IgD-negative memory B cell (primary cell): Measurements from ENCODE around the gene SBNO2. TPM values are rescaled to one million over a fixed set of nuclear protein-coding genes. Genes with fewer than 3 reads are reported as not detected.
"Not testable (repeated sequence)": the region's sequence is repeated elsewhere in the genome, so short reads cannot be mapped to it uniquely, and the experiment has no call there.

Experiments used
- H3K27ac Mint-ChIP-seq, 3 donors: one replicate each; pipeline ENCODE4 v1.8.0; 2020 to 2022; ENCODE audit warnings: mild to moderate bottlenecking in 3 of 3, mixed read lengths in 3 of 3, moderate library complexity in 1 of 3
- H3K27me3 Mint-ChIP-seq: one replicate; pipeline ENCODE4 v1.8.0; 2021; ENCODE audit warnings: mixed read lengths
- H3K36me3 Mint-ChIP-seq: one replicate; pipeline ENCODE4 v1.8.0; 2020; ENCODE audit warnings: mild to moderate bottlenecking, mixed read lengths
- H3K4me1 Mint-ChIP-seq, 3 donors: one replicate each; pipeline ENCODE4 v1.8.0; 2020 to 2022; ENCODE audit warnings: mixed read lengths in 3 of 3, mild to moderate bottlenecking in 1 of 3
- H3K4me3 Mint-ChIP-seq, 4 donors: one replicate each; pipeline ENCODE4 v1.8.0; 2020 to 2022; ENCODE audit warnings: mild to moderate bottlenecking in 4 of 4, mixed read lengths in 4 of 4, moderate library complexity in 3 of 4
- H3K9me3 Mint-ChIP-seq, 3 donors: one replicate each; pipeline ENCODE4 v1.8.0; 2020 to 2021; ENCODE audit warnings: mixed read lengths in 3 of 3, mild to moderate bottlenecking in 1 of 3
- polyA plus RNA-seq: library from polyadenylated mRNA; unstranded; fragments of 300-500 nt; fragmentation: Illumina TruSeq; gene quantifications from one replicate; pipeline ENCODE4 v1.2.3, GENCODE V29; 2021

The SBNO2 gene
- polyA plus RNA-seq, 1 donor from 2014 or later: 2.1 TPM

- Mint-ChIP-seq H3K9me3 (no peaks in the 10 kb centered on the region), H3K36me3 (peaks cover 2% of the 10 kb centered on the region), H3K27ac (no peak overlapping the region), H3K4me1 (no peaks in the 10 kb centered on the region), H3K4me3 (no peak overlapping the region), H3K27me3 (no peaks in the 10 kb centered on the region)
Observed at GRCh38 chr19:1119475-1120217, 54.4 kb downstream of the SBNO2 start.

GRCh38 chr19:1118999-1119398 is 55.1 kb downstream of the SBNO2 start:
- H3K4me3 Mint-ChIP-seq: no peak overlapping the region
- H3K9me3 Mint-ChIP-seq: no peaks in the 10 kb centered on the region
- no peaks in the 10 kb centered on the region for H3K27me3 Mint-ChIP-seq
- H3K27ac Mint-ChIP-seq: no peak overlapping the region
- peaks cover 2% of the 10 kb centered on the region for H3K36me3 Mint-ChIP-seq
- no peaks in the 10 kb centered on the region for H3K4me1 Mint-ChIP-seq

- no peaks in the 10 kb centered on the region for H3K4me1 Mint-ChIP-seq
- H3K27ac Mint-ChIP-seq: peak overlapping the region in 1 of 3 donors; percentile 35
- H3K36me3 Mint-ChIP-seq: no peaks in the 10 kb centered on the region
- no peaks in the 10 kb centered on the region for H3K9me3 Mint-ChIP-seq
- no peaks in the 10 kb centered on the region for H3K27me3 Mint-ChIP-seq
- no peak overlapping the region for H3K4me3 Mint-ChIP-seq
Observed at GRCh38 chr19:1117654-1118053, 56.4 kb downstream of the SBNO2 start.

GRCh38 chr19:1116726-1117581 is 57.1 kb downstream of the SBNO2 start:
- H3K36me3 Mint-ChIP-seq: no peaks in the 10 kb centered on the region
- no peaks in the 10 kb centered on the region for H3K27me3 Mint-ChIP-seq
- no peak overlapping the region for H3K4me3 Mint-ChIP-seq
- peak overlapping the region in 1 of 3 donors; percentile 35 for H3K27ac Mint-ChIP-seq
- no peaks in the 10 kb centered on the region for H3K4me1 Mint-ChIP-seq
- H3K9me3 Mint-ChIP-seq: no peaks in the 10 kb centered on the region

GRCh38 chr19:1115646-1116420 is 58.2 kb downstream of the SBNO2 start:
- Mint-ChIP-seq H3K27me3 (no peaks in the 10 kb centered on the region), H3K9me3 (no peaks in the 10 kb centered on the region), H3K36me3 (no peaks in the 10 kb centered on the region), H3K4me3 (no peak overlapping the region), H3K27ac (no peak overlapping the region), H3K4me1 (no peaks in the 10 kb centered on the region)

GRCh38 chr19:1114728-1115127 is 59.3 kb downstream of the SBNO2 start:
- not testable (repeated sequence) for H3K4me3 Mint-ChIP-seq, H3K36me3 Mint-ChIP-seq, H3K9me3 Mint-ChIP-seq, H3K27me3 Mint-ChIP-seq, H3K27ac Mint-ChIP-seq, H3K4me1 Mint-ChIP-seq

GRCh38 chr19:1113986-1114483 is 60.0 kb downstream of the SBNO2 start:
- Mint-ChIP-seq H3K27me3 (no peaks in the 10 kb centered on the region), H3K36me3 (no peaks in the 10 kb centered on the region), H3K4me1 (no peaks in the 10 kb centered on the region), H3K4me3 (no peak overlapping the region), H3K27ac (no peak overlapping the region), H3K9me3 (no peaks in the 10 kb centered on the region)

- Mint-ChIP-seq H3K4me3 (no peak overlapping the region), H3K4me1 (no peaks in the 10 kb centered on the region), H3K36me3 (no peaks in the 10 kb centered on the region), H3K27me3 (no peaks in the 10 kb centered on the region), H3K9me3 (no peaks in the 10 kb centered on the region), H3K27ac (peak overlapping the region in 1 of 3 donors; percentile 71)
Observed at GRCh38 chr19:1113030-1113985, 60.8 kb downstream of the SBNO2 start.

- Mint-ChIP-seq H3K4me1 (no peaks in the 10 kb centered on the region), H3K9me3 (no peaks in the 10 kb centered on the region), H3K27me3 (no peaks in the 10 kb centered on the region), H3K4me3 (peak overlapping the region in 1 of 4 donors; percentile 65), H3K27ac (no peak overlapping the region), H3K36me3 (no peaks in the 10 kb centered on the region)
Observed at GRCh38 chr19:1112268-1113029, 61.6 kb downstream of the SBNO2 start.

- Mint-ChIP-seq H3K4me1 (peaks cover 0 to 2% (median 1%) of the 10 kb centered on the region in 3 donors), H3K9me3 (no peaks in the 10 kb centered on the region), H3K27ac (no peak overlapping the region), H3K27me3 (no peaks in the 10 kb centered on the region), H3K36me3 (no peaks in the 10 kb centered on the region), H3K4me3 (peak overlapping the region in 1 of 4 donors; percentile 65)
Observed at GRCh38 chr19:1111641-1112267, 62.3 kb downstream of the SBNO2 start.

- Mint-ChIP-seq H3K4me3 (no peak overlapping the region), H3K27ac (no peak overlapping the region)
Observed at GRCh38 chr19:1110809-1111640, 63.0 kb downstream of the SBNO2 start.

More at GRCh38 chr19:1110809-1111640, 63.0 kb downstream of the SBNO2 start:
- peaks cover 0 to 3% (median 2%) of the 10 kb centered on the region in 3 donors for H3K4me1 Mint-ChIP-seq
- no peaks in the 10 kb centered on the region for H3K9me3 Mint-ChIP-seq
- no peaks in the 10 kb centered on the region for H3K36me3 Mint-ChIP-seq
- H3K27me3 Mint-ChIP-seq: no peaks in the 10 kb centered on the region
